WERI-Rb-1 (cell line): ENCODE measurements around the gene METTL26.
A peak's percentile ranks its signal among the peaks of the same experiment; 100 is the strongest.

Source experiments
- DNase-seq: peaks from one replicate; pipeline ENCODE4 v3.0.0-alpha.2; 2020
- H3K27ac ChIP-seq: fragments of 250-450 bp; sonication (Bioruptor Pico); 2 replicates; pipeline ENCODE4 v1.5.1; 2020; ENCODE audit warnings: mild to moderate bottlenecking, moderate library complexity
- H3K27me3 ChIP-seq: fragments of 250-450 bp; sonication (Bioruptor Pico); 2 replicates; pipeline ENCODE4 v1.5.1; 2021; ENCODE audit warnings: mild to moderate bottlenecking, low read depth, moderate library complexity; ENCODE audit not compliant: insufficient read depth, severe bottlenecking
- H3K36me3 ChIP-seq: fragments of 250-450 bp; sonication (Bioruptor Pico); 2 replicates; pipeline ENCODE4 v1.5.1; 2020; ENCODE audit warnings: mild to moderate bottlenecking, moderate library complexity
- H3K4me3 ChIP-seq: 2 replicates; pipeline ENCODE4 v1.5.1; 2011; ENCODE audit warnings: low read depth, mild to moderate bottlenecking, control low read depth, low read length
- H3K9me3 ChIP-seq: fragments of 250-450 bp; sonication (Bioruptor Pico); 2 replicates; pipeline ENCODE4 v1.5.1; 2021; ENCODE audit warnings: mild to moderate bottlenecking, moderate library complexity; ENCODE audit not compliant: severe bottlenecking
- CTCF ChIP-seq: IDR thresholded peaks from 2 replicates; pipeline ENCODE4 v1.5.1; 2011; ENCODE audit warnings: low read depth, mild to moderate bottlenecking, control low read depth, inconsistent platforms, low read length

METTL26 gene

DNA sequence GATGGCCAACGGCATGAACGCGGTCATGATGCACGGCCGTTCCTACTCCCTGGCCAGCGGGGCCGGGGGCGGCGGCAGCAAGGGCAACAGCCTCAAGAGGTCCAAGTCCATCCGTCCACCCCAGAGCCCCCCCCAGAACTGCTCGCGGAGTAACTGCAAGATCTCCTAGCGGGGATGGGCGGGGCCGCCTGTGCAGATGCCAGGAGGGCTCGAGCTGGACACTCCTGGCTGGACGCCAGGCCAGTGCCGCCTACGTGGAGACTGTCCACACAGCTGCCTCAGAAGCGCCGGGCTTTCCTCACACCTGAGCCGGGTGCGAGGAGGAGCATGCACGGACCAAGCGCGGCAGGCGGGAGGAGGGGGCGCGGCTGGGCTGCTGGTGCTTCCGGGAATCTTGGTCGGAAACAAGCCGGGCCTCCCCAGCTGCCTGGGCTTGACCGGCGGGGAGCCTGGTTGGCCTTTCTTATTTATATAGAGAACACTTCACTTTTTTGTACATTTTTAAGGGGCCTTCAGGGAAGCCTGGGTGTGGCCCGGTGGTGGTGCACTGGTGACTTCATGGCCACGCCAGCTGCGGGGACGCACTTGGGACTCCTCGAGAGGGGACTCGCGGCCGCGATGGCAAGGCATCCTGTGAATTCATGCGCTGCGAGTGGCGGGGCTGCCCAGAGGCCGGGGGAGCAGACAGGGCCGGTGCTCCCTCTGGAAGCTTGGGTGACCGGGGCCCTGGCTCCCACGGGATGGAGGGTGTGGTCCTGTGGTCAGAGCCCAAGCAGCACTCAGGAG is 8.5 kb downstream of the METTL26 start:
- DNase-seq = no peak
- peak overlapping the region; percentile 96; the same call in 1 of the 2 replicates for H3K27ac ChIP-seq

DNA sequence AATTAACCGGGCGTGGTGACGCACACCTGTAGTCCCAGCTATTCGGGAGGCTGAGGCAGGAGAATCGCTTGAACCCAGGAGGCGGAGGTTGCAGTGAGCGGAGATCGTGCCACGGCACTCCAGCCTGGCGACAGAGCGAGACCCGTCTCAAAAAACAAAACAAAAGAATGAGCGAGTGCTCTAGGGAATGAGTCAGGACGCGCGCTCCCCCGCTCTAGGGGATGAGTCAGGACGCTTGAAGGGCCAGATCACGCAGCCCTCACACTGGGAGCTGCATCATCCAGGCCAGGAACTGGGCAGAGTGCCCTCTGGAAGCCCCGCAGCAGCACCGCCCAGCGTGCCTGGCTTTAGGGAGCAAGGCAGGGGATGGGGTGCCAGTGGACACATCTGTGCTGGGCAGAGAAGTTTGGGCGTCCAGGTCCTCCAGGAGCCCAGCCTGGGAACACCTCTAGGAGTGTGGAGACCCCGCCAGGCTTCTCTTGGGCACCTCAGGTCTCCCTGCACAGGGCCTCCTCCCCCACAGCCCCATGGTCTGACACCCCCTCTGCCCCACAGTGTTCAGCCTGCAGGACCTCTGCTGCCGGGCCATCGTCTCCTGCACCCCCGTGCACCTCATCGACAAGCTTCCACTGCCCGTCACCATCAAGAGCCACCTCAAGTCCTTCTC is 9.2 kb downstream of the METTL26 start:
- no peak for TF ChIP-seq CTCF
- Histone ChIP-seq H3K9me3 (no peaks in the 10 kb centered on the region), H3K4me3 (no peak overlapping the region), H3K27me3 (no peaks in the 10 kb centered on the region), H3K27ac (no peak overlapping the region), H3K36me3 (peaks cover 35% of the 10 kb centered on the region)
- DNase-seq = no peak

More for the DNA sequence above, 8.5 kb downstream of the METTL26 start:
- no peak overlapping the region for H3K4me3 ChIP-seq
- no peaks in the 10 kb centered on the region for H3K27me3 ChIP-seq
- H3K9me3 ChIP-seq = no peaks in the 10 kb centered on the region
- no peak for TF ChIP-seq CTCF
- peaks cover 38% of the 10 kb centered on the region for H3K36me3 ChIP-seq

DNA sequence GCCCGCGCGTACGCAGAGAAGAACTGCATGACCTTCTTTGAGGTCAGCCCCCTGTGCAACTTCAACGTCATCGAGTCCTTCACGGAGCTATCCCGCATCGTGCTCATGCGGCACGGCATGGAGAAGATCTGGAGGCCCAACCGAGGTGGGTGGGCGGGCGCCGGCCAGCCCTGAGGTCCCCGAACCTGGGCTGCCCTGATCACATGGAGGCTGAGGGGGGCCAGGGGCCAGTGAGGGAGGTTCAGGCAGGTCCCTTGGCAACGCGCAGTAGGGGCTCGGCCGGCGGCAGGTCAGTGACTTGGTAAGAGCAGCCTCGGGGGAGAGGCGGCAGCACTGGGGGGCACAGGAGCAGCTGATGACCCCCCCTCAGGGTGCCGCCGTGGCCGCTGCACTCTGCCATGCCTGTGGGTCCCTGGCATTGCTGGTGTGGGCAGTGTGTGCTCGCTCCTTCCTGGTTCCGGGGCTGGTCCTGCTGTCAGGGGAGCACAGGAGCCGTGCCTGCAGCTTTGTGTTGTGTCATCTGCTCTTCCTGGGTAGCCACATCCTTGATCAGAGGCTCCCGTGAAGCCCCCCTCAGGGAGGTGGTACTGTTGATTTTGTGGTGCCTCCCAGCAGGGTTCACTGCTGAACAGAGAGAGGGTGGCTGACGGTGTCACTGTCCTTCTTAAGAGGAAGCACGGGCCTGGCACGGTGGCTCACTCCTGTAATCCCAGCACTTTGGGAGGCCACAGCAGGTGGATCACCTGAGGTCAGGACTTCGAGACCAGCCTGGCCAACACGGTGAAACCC is 9.9 kb downstream of the METTL26 start:
- DNase-seq = no peak
- peaks cover 35% of the 10 kb centered on the region for H3K36me3 ChIP-seq
- no peaks in the 10 kb centered on the region for H3K9me3 ChIP-seq
- no peak overlapping the region for H3K27ac ChIP-seq
- TF ChIP-seq CTCF = no peak
- H3K27me3 ChIP-seq = no peaks in the 10 kb centered on the region
- H3K4me3 ChIP-seq = no peak overlapping the region

- no peaks in the 10 kb centered on the region for H3K27me3 ChIP-seq
- H3K9me3 ChIP-seq = no peaks in the 10 kb centered on the region
- DNase-seq = no peak
- no peak overlapping the region for H3K4me3 ChIP-seq
- no peak overlapping the region for H3K27ac ChIP-seq
- TF ChIP-seq CTCF = no peak
- peaks cover 35% of the 10 kb centered on the region for H3K36me3 ChIP-seq
These were observed 10.8 kb downstream of the METTL26 start for GRCh38 chr16:625117-625976.

- Histone ChIP-seq H3K27me3 (no peaks in the 10 kb centered on the region), H3K36me3 (peaks cover 41% of the 10 kb centered on the region), H3K9me3 (no peaks in the 10 kb centered on the region), H3K27ac (no peak overlapping the region), H3K4me3 (no peak overlapping the region)
- DNase-seq = no peak
- no peak for TF ChIP-seq CTCF
These were observed 11.5 kb downstream of the METTL26 start for GRCh38 chr16:624526-625070.
